OCI-LY3 (cell line): Measurements from ENCODE around the gene KIF3A.

Experiments used
- H2AFZ ChIP-seq: fragments of 200-600, 300-600 bp; shearing (Covaris generic); 2 replicates; pipeline ENCODE4 v1.6.0; 2014; ENCODE audit warnings: antibody characterized with exemption, low read depth, low read length
- H3K27ac ChIP-seq: fragments of 200-600, 300-600 bp; sonication (generic); 2 replicates; pipeline ENCODE4 v1.5.1; 2014; ENCODE audit warnings: mild to moderate bottlenecking, low read length, moderate library complexity, mixed read lengths
- H3K27me3 ChIP-seq: fragments of 200-600, 300-600 bp; sonication (generic); 2 replicates; pipeline ENCODE4 v1.6.1; 2014; ENCODE audit warnings: low read depth, low read length, mixed read lengths
- H3K36me3 ChIP-seq: fragments of 200-600, 300-600 bp; sonication (generic); replicated peaks from 2 replicates; pipeline ENCODE3; 2014; ENCODE audit warnings: low read depth, low read length, mixed read lengths
- H3K4me1 ChIP-seq: fragments of 300-600, 200-600 bp; sonication (generic); 2 replicates; pipeline ENCODE4 v1.6.1; 2014; ENCODE audit warnings: low read length, mixed read lengths
- H3K4me2 ChIP-seq: fragments of 200-600, 300-600 bp; sonication (generic); 2 replicates; pipeline ENCODE4 v1.6.1; 2014; ENCODE audit warnings: low read length, mixed read lengths
- H3K4me3 ChIP-seq: fragments of 300-600, 200-600 bp; sonication (generic); 2 replicates; pipeline ENCODE4 v1.5.1; 2014; ENCODE audit warnings: antibody characterized with exemption, mild to moderate bottlenecking, low read length, moderate library complexity
- H3K79me2 ChIP-seq: fragments of 300-600, 200-600 bp; shearing (Covaris generic); 2 replicates; pipeline ENCODE4 v1.6.1; 2014; ENCODE audit warnings: mild to moderate bottlenecking, low read length, mixed read lengths
- H3K9ac ChIP-seq: fragments of 300-600, 200-600 bp; shearing (Covaris generic); 2 replicates; pipeline ENCODE4 v1.6.0; 2014; ENCODE audit warnings: mild to moderate bottlenecking, low read length, moderate library complexity
- H3K9me3 ChIP-seq: fragments of 200-600, 300-600 bp; shearing (Covaris generic); 2 replicates; pipeline ENCODE4 v1.6.1; 2014; ENCODE audit warnings: low read length, mixed read lengths; ENCODE audit not compliant: insufficient read depth
- H4K20me1 ChIP-seq: fragments of 200-600, 300-600 bp; sonication (generic); 2 replicates; pipeline ENCODE4 v1.6.1; 2016; ENCODE audit warnings: low read length, mixed read lengths; ENCODE audit not compliant: insufficient read depth
- CTCF ChIP-seq: fragments of 200-600, 300-600 bp; sonication (generic); IDR thresholded peaks from 2 replicates; pipeline ENCODE4 v1.5.1; 2014; ENCODE audit warnings: antibody characterized with exemption, low read length, low read depth
- EZH2phosphoT487 ChIP-seq: fragments of 200-600 bp; shearing (Covaris generic); IDR thresholded peaks from 2 replicates; pipeline ENCODE4 v1.6.1; 2018; ENCODE audit warnings: antibody characterized with exemption, mixed run types, low read depth

KIF3A gene

GRCh38 chr5:132763181-132764036 lies 26.1 kb upstream of the KIF3A start:
- Histone ChIP-seq H4K20me1 (no peaks in the 10 kb centered on the region), H2AFZ (no peak overlapping the region), H3K4me1 (no peaks in the 10 kb centered on the region), H3K4me2 (no peak overlapping the region), H3K27me3 (no peaks in the 10 kb centered on the region), H3K9ac (no peak overlapping the region), H3K9me3 (no peaks in the 10 kb centered on the region), H3K79me2 (no peaks in the 10 kb centered on the region), H3K4me3 (no peak overlapping the region), H3K27ac (no peak overlapping the region), H3K36me3 (peaks cover under 1% of the 10 kb centered on the region)
- TF ChIP-seq CTCF: no peak
- TF ChIP-seq EZH2phosphoT487: no peak

- no peak overlapping the region for H3K4me2 ChIP-seq
- H3K27ac ChIP-seq: no peak overlapping the region
- peaks cover 2% of the 10 kb centered on the region for H3K36me3 ChIP-seq
- H4K20me1 ChIP-seq: no peaks in the 10 kb centered on the region
- no peak overlapping the region for H2AFZ ChIP-seq
- no peaks in the 10 kb centered on the region for H3K4me1 ChIP-seq
- H3K27me3 ChIP-seq: no peaks in the 10 kb centered on the region
- H3K4me3 ChIP-seq: no peak overlapping the region
- no peak for TF ChIP-seq CTCF
- no peak for TF ChIP-seq EZH2phosphoT487
- no peaks in the 10 kb centered on the region for H3K9me3 ChIP-seq
- no peaks in the 10 kb centered on the region for H3K79me2 ChIP-seq
- H3K9ac ChIP-seq: no peak overlapping the region
Measured at GRCh38 chr5:132762246-132763000, 25.1 kb upstream of the KIF3A start.

GRCh38 chr5:132761321-132762240 lies 24.2 kb upstream of the KIF3A start:
- Histone ChIP-seq H3K79me2 (no peaks in the 10 kb centered on the region), H4K20me1 (no peaks in the 10 kb centered on the region), H3K9me3 (no peaks in the 10 kb centered on the region), H2AFZ (no peak overlapping the region), H3K9ac (no peak overlapping the region), H3K4me3 (no peak overlapping the region), H3K27ac (no peak overlapping the region), H3K36me3 (peaks cover 2% of the 10 kb centered on the region), H3K27me3 (no peaks in the 10 kb centered on the region), H3K4me2 (no peak overlapping the region), H3K4me1 (no peaks in the 10 kb centered on the region)
- no peak for TF ChIP-seq EZH2phosphoT487
- no peak for TF ChIP-seq CTCF
